Measurements from ENCODE around the gene MRPS2. TPM values are rescaled to one million over a fixed set of nuclear protein-coding genes. Genes with fewer than 3 reads are reported as not detected.

MRPS2 gene
- total RNA-seq, 4 donors from 2014 or later: 9.7 to 28.2 (median 20.1) TPM

DNA sequence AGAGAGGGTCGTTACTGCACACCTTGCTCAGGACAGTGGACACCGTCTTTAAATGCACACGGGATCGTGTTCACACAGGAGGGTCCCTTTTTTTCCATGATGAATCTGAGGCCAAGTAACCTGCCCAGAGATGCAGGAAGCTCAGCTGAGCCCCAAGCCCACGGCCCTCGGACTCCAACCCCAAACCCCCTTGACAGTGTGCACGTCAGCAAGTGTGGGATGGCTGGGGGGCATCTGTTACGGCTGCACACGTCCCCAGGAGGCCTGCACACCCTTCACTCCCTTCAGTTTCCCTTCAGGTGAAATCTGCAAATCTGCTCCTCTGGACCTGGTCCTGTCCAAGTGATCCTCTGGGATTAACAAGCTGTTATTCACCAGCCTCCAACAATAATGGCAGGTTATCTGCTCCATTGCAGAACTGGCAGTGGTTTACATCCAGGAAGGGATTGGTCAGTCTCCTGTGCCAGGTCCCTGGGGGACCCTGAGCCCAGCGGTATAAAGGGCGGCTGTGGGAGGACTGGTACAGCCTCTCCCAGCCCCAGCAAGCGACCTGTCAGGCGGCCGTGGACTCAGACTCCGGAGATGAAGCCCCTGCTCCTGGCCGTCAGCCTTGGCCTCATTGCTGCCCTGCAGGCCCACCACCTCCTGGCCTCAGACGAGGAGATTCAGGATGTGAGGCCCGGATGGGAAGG lies 20.6 kb downstream of the MRPS2 start, which contains the start of gene LCN1:
TSS of gene LCN1 (plus strand) at position 525 of the 692 bp plus-strand sequence. CDS start at position 583, 58 bp downstream.
- no peaks in the 10 kb centered on the region for H3K27me3 ChIP-seq

DNA sequence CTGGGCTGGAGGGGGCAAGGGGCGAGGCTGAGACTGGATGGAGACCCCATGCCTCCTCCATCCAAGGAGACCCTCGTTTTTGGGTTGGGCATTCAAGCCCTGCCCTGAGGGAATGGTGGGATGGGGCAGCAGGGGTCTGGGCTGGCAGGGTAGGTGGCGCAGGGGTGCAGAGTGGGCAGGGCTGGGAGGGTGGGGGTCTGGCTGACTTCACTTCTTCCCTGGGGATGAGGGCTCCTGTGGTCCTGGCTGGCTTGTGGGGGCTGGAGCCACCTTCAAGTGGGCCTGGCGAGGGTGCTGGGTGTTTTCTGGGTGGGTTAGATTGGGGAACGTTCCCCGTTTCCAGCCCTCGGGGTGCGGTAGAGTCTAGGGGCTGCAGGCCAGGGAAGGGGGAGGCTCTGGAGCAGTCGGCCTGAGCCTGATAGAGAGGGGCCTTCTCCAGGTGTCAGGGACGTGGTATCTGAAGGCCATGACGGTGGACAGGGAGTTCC lies 21.2 kb downstream of the MRPS2 start:
- TF ChIP-seq, protein P1, sequence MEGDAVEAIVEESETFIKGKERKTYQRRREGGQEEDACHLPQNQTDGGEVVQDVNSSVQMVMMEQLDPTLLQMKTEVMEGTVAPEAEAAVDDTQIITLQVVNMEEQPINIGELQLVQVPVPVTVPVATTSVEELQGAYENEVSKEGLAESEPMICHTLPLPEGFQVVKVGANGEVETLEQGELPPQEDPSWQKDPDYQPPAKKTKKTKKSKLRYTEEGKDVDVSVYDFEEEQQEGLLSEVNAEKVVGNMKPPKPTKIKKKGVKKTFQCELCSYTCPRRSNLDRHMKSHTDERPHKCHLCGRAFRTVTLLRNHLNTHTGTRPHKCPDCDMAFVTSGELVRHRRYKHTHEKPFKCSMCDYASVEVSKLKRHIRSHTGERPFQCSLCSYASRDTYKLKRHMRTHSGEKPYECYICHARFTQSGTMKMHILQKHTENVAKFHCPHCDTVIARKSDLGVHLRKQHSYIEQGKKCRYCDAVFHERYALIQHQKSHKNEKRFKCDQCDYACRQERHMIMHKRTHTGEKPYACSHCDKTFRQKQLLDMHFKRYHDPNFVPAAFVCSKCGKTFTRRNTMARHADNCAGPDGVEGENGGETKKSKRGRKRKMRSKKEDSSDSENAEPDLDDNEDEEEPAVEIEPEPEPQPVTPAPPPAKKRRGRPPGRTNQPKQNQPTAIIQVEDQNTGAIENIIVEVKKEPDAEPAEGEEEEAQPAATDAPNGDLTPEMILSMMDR (IDR thresholded peaks at IDR 0.05): no peak
- no peak for TF ChIP-seq POLR2A (IDR thresholded peaks at IDR 0.05)
- Histone ChIP-seq H3K4me1 (no peaks in the 10 kb centered on the region), H3K9me3 (no peaks in the 10 kb centered on the region), H3K27me3 (no peaks in the 10 kb centered on the region), H3K27ac (no peak overlapping the region), H3K36me3 (no peaks in the 10 kb centered on the region), H3K4me3 (no peak overlapping the region)
- DNase-seq: no peak
- intact Hi-C loops (cut with DNase I; ENCODE audit: low total_unique reads): no loop called here

More for the DNA sequence above, 20.6 kb downstream of the MRPS2 start, which contains the start of gene LCN1:
- Histone ChIP-seq H3K9me3 (no peaks in the 10 kb centered on the region), H3K4me3 (no peak within 1 kb of the TSS), H3K36me3 (no peaks in the 10 kb centered on the region), H3K4me1 (no peaks in the 10 kb centered on the region), H3K27ac (no peak within 1 kb of the TSS)
- DNase-seq: no peak
- TF ChIP-seq, protein P1 (IDR thresholded peaks at IDR 0.05): no peak
- no peak for TF ChIP-seq POLR2A (IDR thresholded peaks at IDR 0.05)
- intact Hi-C loops (cut with DNase I; ENCODE audit: low total_unique reads): no loop called here

DNA sequence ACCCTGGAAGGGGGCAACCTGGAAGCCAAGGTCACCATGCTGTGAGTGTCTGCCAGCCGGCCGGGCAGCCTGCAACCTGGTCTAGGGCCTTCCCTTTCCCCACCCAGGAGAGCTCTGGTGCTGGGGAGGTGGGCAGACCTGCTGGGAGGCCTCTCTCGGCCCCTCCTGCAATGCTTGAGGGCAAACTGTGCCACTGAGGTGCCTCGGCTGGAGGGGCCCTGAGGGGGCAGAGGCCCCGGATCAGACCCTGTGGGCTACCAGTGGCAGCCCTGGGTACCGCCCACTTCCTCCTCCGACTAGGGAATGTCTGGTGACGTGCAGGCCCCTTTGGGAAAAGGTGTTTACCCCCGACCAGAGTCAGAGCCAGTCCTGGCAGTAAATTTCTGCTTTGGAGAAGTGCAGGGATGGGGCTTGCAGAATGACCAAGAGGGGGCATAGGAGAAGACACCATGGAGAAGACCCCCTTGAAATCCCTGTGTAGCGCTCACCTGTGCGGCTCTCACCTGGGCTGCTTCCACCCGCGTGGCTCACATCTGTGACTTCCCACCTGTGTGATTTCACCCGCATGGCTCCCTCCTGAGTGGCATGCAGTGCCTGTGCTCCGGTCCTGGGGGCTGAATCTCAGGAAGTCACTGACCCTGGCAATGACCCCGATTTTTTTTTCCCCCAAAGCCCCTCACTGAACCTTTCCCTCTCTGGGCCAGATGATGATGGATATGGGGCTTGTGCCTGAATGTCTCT lies 21.8 kb downstream of the MRPS2 start:
- TF ChIP-seq, protein P1 (IDR thresholded peaks at IDR 0.05): no peak
- no peak for TF ChIP-seq POLR2A (IDR thresholded peaks at IDR 0.05)
- Histone ChIP-seq H3K4me3 (no peak overlapping the region), H3K9me3 (no peaks in the 10 kb centered on the region), H3K4me1 (no peaks in the 10 kb centered on the region), H3K27ac (no peak overlapping the region), H3K27me3 (no peaks in the 10 kb centered on the region), H3K36me3 (no peaks in the 10 kb centered on the region)
- intact Hi-C loops (cut with DNase I; ENCODE audit: low total_unique reads): no loop called here
- DNase-seq: no peak

DNA sequence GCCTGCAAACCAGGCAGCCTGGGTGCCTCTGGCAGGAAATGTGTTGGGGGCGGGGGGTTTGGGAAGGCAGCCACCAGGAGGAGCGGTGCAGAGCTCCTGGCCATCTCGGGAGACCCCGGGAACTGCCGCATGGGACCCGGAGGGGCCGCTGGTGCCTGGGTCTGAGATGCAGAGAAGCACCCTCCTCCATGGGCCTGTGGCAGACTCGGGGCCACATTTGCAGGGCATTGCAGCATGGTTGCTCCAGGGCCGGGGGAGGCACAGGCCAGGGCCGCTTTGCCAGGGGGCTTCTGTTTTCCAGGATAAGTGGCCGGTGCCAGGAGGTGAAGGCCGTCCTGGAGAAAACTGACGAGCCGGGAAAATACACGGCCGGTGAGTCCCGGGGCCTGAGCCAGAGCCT lies 22.4 kb downstream of the MRPS2 start:
- H3K4me3 ChIP-seq: no peak overlapping the region
- intact Hi-C loops (cut with DNase I; ENCODE audit: low total_unique reads): no loop called here
- no peaks in the 10 kb centered on the region for H3K4me1 ChIP-seq
- no peaks in the 10 kb centered on the region for H3K9me3 ChIP-seq
- H3K27me3 ChIP-seq: no peaks in the 10 kb centered on the region
- DNase-seq: no peak
- H3K27ac ChIP-seq: no peak overlapping the region
- no peak for TF ChIP-seq POLR2A (IDR thresholded peaks at IDR 0.05)
- TF ChIP-seq, protein P1 (IDR thresholded peaks at IDR 0.05): no peak
- no peaks in the 10 kb centered on the region for H3K36me3 ChIP-seq
